A549 (cell line): Measurements from ENCODE around the gene MST1. TPM values are rescaled to one million over a fixed set of nuclear protein-coding genes. Genes with fewer than 3 reads are reported as not detected.

Experiments
- ATAC-seq, 2 experiments: fragments of 200-7000 bp in 1 of 2; fragments of >200 bp in 1 of 2; cut with Nextera tagmentation in 1 of 2; cut with Tn5 transposase in 1 of 2; 3 replicates each; pipeline versions ENCODE4 v1.8.0 to v1.9.1; 2018 to 2020; ENCODE audit warnings: mild to moderate bottlenecking in 1 of 2, moderate library complexity in 1 of 2
- CTCF ChIA-PET: fragments of 300-600 bp; sonication (Branson Sonifier 250); formaldehyde crosslinking; extraction: SDS; loops from one replicate; lab custom pipeline; 2021; ENCODE audit warnings: antibody characterized with exemption, inconsistent platforms; lab: Yijun Ruan, JAX
- POLR2A ChIA-PET: fragments of 350-600 bp; formaldehyde crosslinking; extraction: SDS; loops from one replicate; lab custom pipeline; 2021; ENCODE audit warnings: antibody characterized with exemption, inconsistent platforms; lab: Yijun Ruan, JAX
- DNase-seq, 2 experiments: peaks; one replicate each; pipeline versions ENCODE4 v3.0.0 to v3.0.0-alpha.2; 2011 to 2016; ENCODE audit warnings: low read depth in 1 of 2, low spot score in 1 of 2
- FAIRE-seq: peaks from 2 replicates; lab custom pipeline; 2011; peaks lifted over from hg19 to GRCh38; lab: Jason Lieb, UNC
- H3K27ac ChIP-seq, 2 experiments: fragments of >200 bp; sonication (Bioruptor Twin); formaldehyde crosslinking; 3 replicates each; pipeline ENCODE4 v1.5.1; 2016 to 2017
- H3K4me1 ChIP-seq: fragments of >200 bp; sonication (Bioruptor Twin); formaldehyde crosslinking; 3 replicates; pipeline ENCODE4 v1.6.1; 2016
- H3K4me2 ChIP-seq: fragments of >200 bp; sonication (Bioruptor Twin); formaldehyde crosslinking; 3 replicates; pipeline ENCODE4 v1.6.1; 2016
- H3K4me3 ChIP-seq: fragments of >200 bp; sonication (Bioruptor Twin); formaldehyde crosslinking; 3 replicates; pipeline ENCODE4 v1.5.1; 2016
- H3K9me3 ChIP-seq: fragments of >200 bp; sonication (Bioruptor Twin); formaldehyde crosslinking; 3 replicates; pipeline ENCODE4 v1.6.1; 2016
- ATOH8 ChIP-seq: fragments of 250-450 bp; sonication (Bioruptor Pico); IDR thresholded peaks from 2 replicates; pipeline ENCODE4 v1.5.0; 2020; ENCODE audit warnings: low read depth, mild to moderate bottlenecking, moderate library complexity
- CBX2 ChIP-seq: fragments of 200-600 bp; sonication (generic); IDR thresholded peaks from 2 replicates; pipeline ENCODE4 v1.6.1; 2016; ENCODE audit warnings: low read depth, mild to moderate bottlenecking, borderline replicate concordance
- CBX8 ChIP-seq: fragments of 200-600 bp; sonication (generic); IDR thresholded peaks from 2 replicates; pipeline ENCODE4 v1.6.1; 2016
- CHD2 ChIP-seq: fragments of 150-350 bp; IDR thresholded peaks from 2 replicates; pipeline ENCODE4 v1.6.1; 2014; ENCODE audit warnings: low read length; ENCODE audit not compliant: partially characterized antibody
- E2F6 ChIP-seq: IDR thresholded peaks from 2 replicates; pipeline ENCODE4 v1.6.1; 2012; ENCODE audit warnings: low read depth, borderline replicate concordance
- FOSL2 ChIP-seq, 2 experiments: fragments of 450-650 bp in 1 of 2; fragments of >200 bp in 1 of 2; sonication (Bioruptor Twin) in 1 of 2; formaldehyde crosslinking; IDR thresholded peaks; 2 replicates each; pipeline versions ENCODE4 v1.5.0 to v1.6.1; 2016 to 2020; ENCODE audit warnings: mild to moderate bottlenecking in 1 of 2, moderate library complexity in 1 of 2
- HDAC2 ChIP-seq: fragments of 200-600 bp; sonication (generic); IDR thresholded peaks from 2 replicates; pipeline ENCODE4 v1.6.1; 2016
- HES2 ChIP-seq: fragments of >200 bp; sonication (Bioruptor Twin); formaldehyde crosslinking; IDR thresholded peaks from 2 replicates; pipeline ENCODE4 v1.6.1; 2016
- HOXB13 ChIP-seq: fragments of 250-450 bp; sonication (Bioruptor Pico); IDR thresholded peaks from 2 replicates; pipeline ENCODE4 v1.5.0; 2020; ENCODE audit warnings: low read depth, mild to moderate bottlenecking, moderate library complexity
- KDM1A ChIP-seq: fragments of 200-600 bp; sonication (generic); IDR thresholded peaks from 2 replicates; pipeline ENCODE4 v1.6.1; 2016; ENCODE audit warnings: low read depth, mild to moderate bottlenecking
- MAZ ChIP-seq: fragments of 150-350 bp; IDR thresholded peaks from 2 replicates; pipeline ENCODE4 v1.6.1; 2014; ENCODE audit warnings: antibody characterized with exemption, low read depth, low read length, borderline replicate concordance
- NFE2L2 ChIP-seq: fragments of 150-350 bp; conservative IDR thresholded peaks from 2 replicates; pipeline ENCODE4 v1.6.1; 2014; ENCODE audit warnings: low read length
- NPAS2 ChIP-seq: fragments of 250-450 bp; sonication (Bioruptor Pico); IDR thresholded peaks from 2 replicates; pipeline ENCODE4 v1.8.0; 2022; ENCODE audit warnings: mild to moderate bottlenecking, moderate library complexity, borderline replicate concordance
- NR3C1 ChIP-seq: fragments of >200 bp; sonication (Bioruptor Twin); formaldehyde crosslinking; IDR thresholded peaks from 3 replicates; pipeline ENCODE4 v1.6.1; 2017
- PBX3 ChIP-seq: IDR thresholded peaks from 2 replicates; pipeline ENCODE4 v1.6.1; 2012
- RARB ChIP-seq: fragments of 250-450 bp; sonication (Bioruptor Pico); IDR thresholded peaks from 2 replicates; pipeline ENCODE4 v1.8.0; 2021; ENCODE audit warnings: mild to moderate bottlenecking, moderate library complexity
- RCOR1 ChIP-seq: fragments of 150-350 bp; IDR thresholded peaks from 2 replicates; pipeline ENCODE4 v1.6.1; 2014; ENCODE audit warnings: antibody characterized with exemption, low read length, low read depth
- REST ChIP-seq: fragments of 200-600 bp; sonication (generic); IDR thresholded peaks from 2 replicates; pipeline ENCODE4 v1.6.1; 2016; ENCODE audit warnings: antibody characterized with exemption, mild to moderate bottlenecking, moderate library complexity
- TP53 ChIP-seq: fragments of 250-450 bp; sonication (Bioruptor Pico); IDR thresholded peaks from 2 replicates; pipeline ENCODE4 v1.5.0; 2021; ENCODE audit warnings: mild to moderate bottlenecking, moderate library complexity
- USF2 ChIP-seq: fragments of 450-650 bp; IDR thresholded peaks from 2 replicates; pipeline ENCODE4 v1.6.1; 2014; ENCODE audit warnings: antibody characterized with exemption
- ZC3H11A ChIP-seq: fragments of 450-650 bp; IDR thresholded peaks from 2 replicates; pipeline ENCODE4 v1.6.1; 2014; ENCODE audit warnings: antibody characterized with exemption, mild to moderate bottlenecking
- WGBS: methylation state at CpG from one replicate; pipeline ENCODE4 v1.1.6; 2017; ENCODE audit errors: missing lambda C conversion rate; 5-methylcytosine and 5-hydroxymethylcytosine counted together
- polyA plus RNA-seq, 4 experiments: library from polyadenylated mRNA; depleted of rRNA in 3 of 4; stranded (reverse); fragments of >200 nt; fragmentation: RNase III in 1 of 4; extraction: RNeasy Plus Mini Kit Qiagen cat#74134 plus additional on column Dnase treatment in 1 of 4; gene quantifications; 2 replicates in 3 of 4; 3 replicates in 1 of 4; pipeline ENCODE4 v1.2.3, GENCODE V29; 2011 to 2017

MST1 gene
- polyA plus RNA-seq, 2 of the 4 experiments (the other 2 are of a cell fraction): 3.6 to 4.9 TPM

- H3K4me3 ChIP-seq: no peak overlapping the region
- no peak for ATAC-seq
- TF ChIP-seq MAZ (no peak), E2F6 (no peak), CHD2 (no peak), HOXB13 (CRISPR knock-in tag) (no peak), HES2 (no peak), RARB (no peak), NPAS2 (no peak), CBX8 (no peak), CBX2 (no peak)
- TF ChIP-seq, all 56 proteins: peak for 0
- Histone ChIP-seq H3K4me1 (peaks cover 26% of the 10 kb centered on the region), H3K4me2 (peak overlapping the region; percentile 70), H3K27ac (peak overlapping the region; percentile 27 to 67; a peak in 2 of 6 replicates), H3K9me3 (no peaks in the 10 kb centered on the region)
- CTCF ChIA-PET: interaction anchor here (1.0 kb wide), 1 partner anchor 131 kb away, joined by 3 read pairs; no protein-coding TSS in a partner anchor
- WGBS: 82% methylated on average over 18 of the region's 25 CpGs
- FAIRE-seq: no peak
- POLR2A ChIA-PET: no interaction called here
- no peak for DNase-seq
Observed at GRCh38 chr3:49667701-49668413, 21.4 kb downstream of the MST1 start.

- no peak for DNase-seq
- no peak overlapping the region for H3K4me2 ChIP-seq
- ChIA-PET CTCF (interaction anchor here (0.7 to 2.9 kb wide), 3 partner anchors 13 to 249 kb away, joined by 3 to 26 read pairs (median 3); no protein-coding TSS in a partner anchor), POLR2A (no interaction called here)
- FAIRE-seq: no peak
- no peaks in the 10 kb centered on the region for H3K9me3 ChIP-seq
- peaks cover 21% of the 10 kb centered on the region for H3K4me1 ChIP-seq
- TF ChIP-seq HOXB13 (CRISPR knock-in tag): no peak
- no peak for TF ChIP-seq NR3C1
- no peak for TF ChIP-seq CBX2
- no peak for TF ChIP-seq FOSL2 (IDR thresholded peaks at IDR 0.05)
- no peak for TF ChIP-seq FOSL2 (CRISPR knock-in tag; IDR thresholded peaks at IDR 0.05)
- no peak for TF ChIP-seq CHD2
- no peak for TF ChIP-seq NFE2L2
- TF ChIP-seq PBX3: no peak
- TF ChIP-seq KDM1A: no peak
- no peak for TF ChIP-seq RCOR1
- no peak for TF ChIP-seq ATOH8
- TF ChIP-seq ZC3H11A: no peak
- TF ChIP-seq USF2: no peak
- no peak for TF ChIP-seq HDAC2
- no peak for TF ChIP-seq REST
- TF ChIP-seq TP53: no peak
- no peak overlapping the region for H3K4me3 ChIP-seq
- no peak for ATAC-seq
- 85% methylated on average over 8 of the region's 8 CpGs for WGBS
- no peak overlapping the region for H3K27ac ChIP-seq
Observed at GRCh38 chr3:49666592-49666991, 22.7 kb downstream of the MST1 start.
